Activated T-cell treated with anti-CD3 and anti-CD28 coated beads, Interleukin-2, amount 50 U/mL, for 72 hours (primary cell): ENCODE data around the gene PRDM2. TPM values are rescaled to one million over a fixed set of nuclear protein-coding genes. Genes with fewer than 3 reads are reported as not detected.

Experiments used
- ATAC-seq, 2 donors: fragments of 150-1000 bp; cut with Tn5 transposase; replicated peaks in 1 of 2; 2 replicates each; pipeline ENCODE4 v1.10.0; 2021; ENCODE audit warnings: moderate library complexity in 2 of 2, mild to moderate bottlenecking in 1 of 2
- DNase-seq, 2 donors: peaks; one replicate each; pipeline ENCODE4 v3.0.0; 2021 to 2022; ENCODE audit warnings: mixed read lengths in 1 of 2
- H3K27ac Mint-ChIP-seq: one replicate; pipeline ENCODE4 v1.8.0; 2022; ENCODE audit warnings: mild to moderate bottlenecking, moderate library complexity, mixed read lengths
- H3K27me3 Mint-ChIP-seq: one replicate; pipeline ENCODE4 v1.8.0; 2022; ENCODE audit warnings: low read depth, mixed read lengths
- H3K36me3 Mint-ChIP-seq, 2 donors: one replicate each; pipeline ENCODE4 v1.8.0; 2022; ENCODE audit warnings: mixed read lengths in 2 of 2, mild to moderate bottlenecking in 1 of 2; ENCODE audit not compliant: insufficient read depth in 2 of 2
- H3K4me1 Mint-ChIP-seq: one replicate; pipeline ENCODE4 v1.8.0; 2022; ENCODE audit warnings: low read depth, mixed read lengths
- H3K4me3 Mint-ChIP-seq, 2 donors: one replicate each; pipeline ENCODE4 v1.8.0; 2022; ENCODE audit warnings: mild to moderate bottlenecking in 2 of 2, mixed read lengths in 2 of 2, moderate library complexity in 2 of 2
- H3K9me3 Mint-ChIP-seq, 2 donors: one replicate each; pipeline ENCODE4 v1.8.0; 2022; ENCODE audit warnings: mixed read lengths in 2 of 2
- total RNA-seq, 2 donors: library from RNA; stranded (reverse); gene quantifications; one replicate each; pipeline ENCODE4 v1.2.3, GENCODE V29; 2022

The PRDM2 gene
- total RNA-seq, 2 donors from 2014 or later, result 61.9 to 65.8 TPM

DNA sequence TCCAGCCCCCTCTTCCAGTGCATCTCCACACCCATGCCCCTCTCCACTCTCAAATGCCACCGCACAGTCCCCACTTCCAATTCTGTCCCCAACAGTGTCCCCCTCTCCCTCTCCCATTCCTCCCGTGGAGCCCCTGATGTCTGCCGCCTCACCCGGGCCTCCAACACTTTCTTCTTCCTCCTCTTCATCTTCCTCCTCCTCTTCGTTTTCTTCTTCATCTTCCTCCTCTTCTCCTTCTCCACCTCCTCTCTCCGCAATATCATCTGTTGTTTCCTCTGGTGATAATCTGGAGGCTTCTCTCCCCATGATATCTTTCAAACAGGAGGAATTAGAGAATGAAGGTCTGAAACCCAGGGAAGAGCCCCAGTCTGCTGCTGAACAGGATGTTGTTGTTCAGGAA lies 80.8 kb downstream of the PRDM2 start:
- no peak for ATAC-seq
- Mint-ChIP-seq H3K27ac (peak overlapping the region; percentile 86), H3K9me3 (no peaks in the 10 kb centered on the region), H3K4me1 (peaks cover 52% of the 10 kb centered on the region), H3K27me3 (no peaks in the 10 kb centered on the region), H3K36me3 (peaks cover 3 to 28% of the 10 kb centered on the region in 2 donors), H3K4me3 (peak overlapping the region; percentile 69)
- DNase-seq, result no peak

DNA sequence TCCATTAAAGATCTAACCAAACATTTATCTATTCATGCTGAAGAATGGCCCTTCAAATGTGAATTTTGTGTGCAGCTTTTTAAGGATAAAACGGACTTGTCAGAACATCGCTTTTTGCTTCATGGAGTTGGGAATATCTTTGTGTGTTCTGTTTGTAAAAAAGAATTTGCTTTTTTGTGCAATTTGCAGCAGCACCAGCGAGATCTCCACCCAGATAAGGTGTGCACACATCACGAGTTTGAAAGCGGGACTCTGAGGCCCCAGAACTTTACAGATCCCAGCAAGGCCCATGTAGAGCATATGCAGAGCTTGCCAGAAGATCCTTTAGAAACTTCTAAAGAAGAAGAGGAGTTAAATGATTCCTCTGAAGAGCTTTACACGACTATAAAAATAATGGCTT lies 81.2 kb downstream of the PRDM2 start:
- peak overlapping the region; percentile 69 for H3K4me3 Mint-ChIP-seq
- DNase-seq (no peak), ATAC-seq (no peak)
- H3K27ac Mint-ChIP-seq, result peak overlapping the region; percentile 86
- H3K4me1 Mint-ChIP-seq, result peaks cover 52% of the 10 kb centered on the region
- peaks cover 4 to 30% of the 10 kb centered on the region in 2 donors for H3K36me3 Mint-ChIP-seq
- no peaks in the 10 kb centered on the region for H3K27me3 Mint-ChIP-seq
- H3K9me3 Mint-ChIP-seq, result no peaks in the 10 kb centered on the region

DNA sequence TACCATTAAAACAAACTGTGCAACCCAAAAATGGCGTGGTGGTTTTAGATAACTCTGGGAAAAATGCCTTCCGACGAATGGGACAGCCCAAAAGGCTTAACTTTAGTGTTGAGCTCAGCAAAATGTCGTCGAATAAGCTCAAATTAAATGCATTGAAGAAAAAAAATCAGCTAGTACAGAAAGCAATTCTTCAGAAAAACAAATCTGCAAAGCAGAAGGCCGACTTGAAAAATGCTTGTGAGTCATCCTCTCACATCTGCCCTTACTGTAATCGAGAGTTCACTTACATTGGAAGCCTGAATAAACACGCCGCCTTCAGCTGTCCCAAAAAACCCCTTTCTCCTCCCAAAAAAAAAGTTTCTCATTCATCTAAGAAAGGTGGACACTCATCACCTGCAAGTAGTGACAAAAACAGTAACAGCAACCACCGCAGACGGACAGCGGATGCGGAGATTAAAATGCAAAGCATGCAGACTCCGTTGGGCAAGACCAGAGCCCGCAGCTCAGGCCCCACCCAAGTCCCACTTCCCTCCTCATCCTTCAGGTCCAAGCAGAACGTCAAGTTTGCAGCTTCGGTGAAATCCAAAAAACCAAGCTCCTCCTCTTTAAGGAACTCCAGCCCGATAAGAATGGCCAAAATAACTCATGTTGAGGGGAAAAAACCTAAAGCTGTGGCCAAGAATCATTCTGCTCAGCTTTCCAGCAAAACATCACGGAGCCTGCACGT lies 82.1 kb downstream of the PRDM2 start:
- Mint-ChIP-seq H3K4me1 (peaks cover 52% of the 10 kb centered on the region), H3K4me3 (peak overlapping the region; percentile 69), H3K27me3 (no peaks in the 10 kb centered on the region), H3K27ac (peak overlapping the region; percentile 86), H3K9me3 (no peaks in the 10 kb centered on the region), H3K36me3 (peaks cover 6 to 31% of the 10 kb centered on the region in 2 donors)
- no peak for DNase-seq
- peak; percentile 53 to 54 for ATAC-seq

DNA sequence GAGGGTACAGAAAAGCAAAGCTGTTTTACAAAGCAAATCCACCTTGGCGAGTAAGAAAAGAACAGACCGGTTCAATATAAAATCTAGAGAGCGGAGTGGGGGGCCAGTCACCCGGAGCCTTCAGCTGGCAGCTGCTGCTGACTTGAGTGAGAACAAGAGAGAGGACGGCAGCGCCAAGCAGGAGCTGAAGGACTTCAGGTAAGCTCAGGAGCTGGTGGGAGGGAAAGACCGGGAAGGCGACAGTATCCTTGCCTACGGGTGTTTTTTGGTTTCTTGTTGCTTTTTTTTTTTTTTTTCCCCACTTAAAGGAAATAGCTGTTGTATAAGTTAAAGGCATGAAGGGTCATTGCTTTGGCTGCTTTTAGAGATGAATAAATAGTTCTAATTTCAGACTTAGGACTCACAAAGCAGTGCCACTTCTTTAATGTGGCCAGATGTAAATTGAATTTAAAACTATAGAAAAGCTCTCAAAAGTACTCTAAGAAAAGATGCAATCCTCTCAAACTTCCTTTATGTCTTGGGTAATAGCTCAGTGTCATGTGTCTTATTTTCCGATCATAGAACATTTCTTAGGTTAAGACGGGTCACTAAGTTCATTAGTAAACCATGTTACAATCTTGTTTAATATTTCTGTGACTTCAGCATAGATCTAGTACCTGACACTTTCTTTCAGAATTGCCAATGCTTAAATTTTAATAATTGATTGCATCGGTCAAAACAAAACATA lies 82.8 kb downstream of the PRDM2 start:
- Mint-ChIP-seq H3K4me1 (peaks cover 56% of the 10 kb centered on the region), H3K27ac (peak overlapping the region; percentile 86), H3K9me3 (no peaks in the 10 kb centered on the region), H3K27me3 (no peaks in the 10 kb centered on the region), H3K36me3 (peaks cover 6 to 34% of the 10 kb centered on the region in 2 donors), H3K4me3 (peak overlapping the region; percentile 69)
- ATAC-seq (no peak), DNase-seq (no peak)

DNA sequence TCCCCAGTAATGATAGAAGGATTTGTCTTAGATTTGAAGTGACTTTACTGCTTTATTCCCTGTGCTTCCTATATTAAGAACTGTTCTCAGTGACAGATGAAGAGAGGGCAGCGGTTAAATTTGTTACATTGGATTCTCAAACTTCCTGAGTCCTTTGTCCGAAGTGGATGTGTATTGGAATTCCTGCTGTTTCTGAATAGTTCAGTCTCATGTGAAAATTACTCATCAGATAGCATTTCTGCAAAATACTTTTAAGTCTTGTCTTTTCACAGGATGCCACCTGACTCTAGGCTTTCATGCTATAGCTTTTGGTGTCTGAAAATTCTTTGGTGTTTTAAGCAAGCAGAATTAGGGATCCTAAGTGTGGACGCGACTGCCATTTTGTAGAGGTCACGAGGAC lies 83.6 kb downstream of the PRDM2 start:
- no peak overlapping the region for H3K4me3 Mint-ChIP-seq
- H3K27me3 Mint-ChIP-seq, result no peaks in the 10 kb centered on the region
- H3K27ac Mint-ChIP-seq, result peak overlapping the region; percentile 72
- H3K36me3 Mint-ChIP-seq, result peaks cover 3 to 31% of the 10 kb centered on the region in 2 donors
- peaks cover 63% of the 10 kb centered on the region for H3K4me1 Mint-ChIP-seq
- no peaks in the 10 kb centered on the region for H3K9me3 Mint-ChIP-seq
- DNase-seq (no peak), ATAC-seq (no peak)

DNA sequence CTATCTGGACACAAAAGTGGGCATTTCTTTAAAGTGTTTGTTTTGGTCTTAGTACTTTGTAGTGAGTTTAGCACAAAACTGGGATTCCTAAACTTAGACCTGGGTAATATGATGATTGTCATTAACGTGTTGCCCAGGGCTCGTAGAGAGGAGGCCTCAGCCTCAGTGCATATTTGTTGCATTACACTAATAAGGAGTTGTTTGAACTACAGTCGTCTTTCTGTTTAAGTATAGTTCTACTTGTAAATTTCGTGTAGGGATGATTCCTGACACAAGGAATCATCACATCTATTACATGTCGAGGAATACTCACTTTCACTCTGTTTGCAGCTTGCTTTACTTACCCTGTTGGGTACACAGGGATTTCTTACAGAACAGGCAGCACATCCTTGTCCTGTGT lies 85.0 kb downstream of the PRDM2 start:
- peaks cover 3 to 30% of the 10 kb centered on the region in 2 donors for H3K36me3 Mint-ChIP-seq

DNA sequence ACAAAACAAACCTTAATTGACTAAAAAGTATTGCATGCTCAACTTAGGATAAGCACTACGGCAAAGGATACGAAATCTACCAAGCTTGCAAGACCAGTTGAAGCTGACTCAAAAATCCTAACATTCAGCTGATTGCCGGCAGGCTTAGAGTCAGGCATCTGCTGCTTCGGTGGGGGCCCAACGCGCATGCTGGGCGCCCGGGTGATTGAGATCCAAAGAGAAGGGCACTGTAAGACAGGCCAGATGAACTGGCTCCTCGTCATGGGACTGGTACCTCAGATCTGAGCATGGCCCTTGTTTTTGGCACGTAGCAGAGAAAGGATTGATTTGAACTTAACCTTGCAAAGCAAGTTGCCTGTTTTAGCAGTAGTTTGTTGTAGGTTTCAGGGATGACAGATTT lies 86.6 kb downstream of the PRDM2 start:
- H3K27me3 Mint-ChIP-seq, result no peaks in the 10 kb centered on the region
- H3K9me3 Mint-ChIP-seq, result no peaks in the 10 kb centered on the region
- H3K4me3 Mint-ChIP-seq, result no peak overlapping the region
- peaks cover 3 to 26% of the 10 kb centered on the region in 2 donors for H3K36me3 Mint-ChIP-seq
- H3K4me1 Mint-ChIP-seq, result peaks cover 70% of the 10 kb centered on the region
- DNase-seq (no peak), ATAC-seq (no peak)
- peak overlapping the region; percentile 18 for H3K27ac Mint-ChIP-seq

More for the DNA sequence above, 85.0 kb downstream of the PRDM2 start:
- Mint-ChIP-seq H3K9me3 (no peaks in the 10 kb centered on the region), H3K4me1 (peaks cover 71% of the 10 kb centered on the region), H3K27ac (no peak overlapping the region), H3K4me3 (no peak overlapping the region), H3K27me3 (no peaks in the 10 kb centered on the region)
- no peak for ATAC-seq
- DNase-seq, result no peak

DNA sequence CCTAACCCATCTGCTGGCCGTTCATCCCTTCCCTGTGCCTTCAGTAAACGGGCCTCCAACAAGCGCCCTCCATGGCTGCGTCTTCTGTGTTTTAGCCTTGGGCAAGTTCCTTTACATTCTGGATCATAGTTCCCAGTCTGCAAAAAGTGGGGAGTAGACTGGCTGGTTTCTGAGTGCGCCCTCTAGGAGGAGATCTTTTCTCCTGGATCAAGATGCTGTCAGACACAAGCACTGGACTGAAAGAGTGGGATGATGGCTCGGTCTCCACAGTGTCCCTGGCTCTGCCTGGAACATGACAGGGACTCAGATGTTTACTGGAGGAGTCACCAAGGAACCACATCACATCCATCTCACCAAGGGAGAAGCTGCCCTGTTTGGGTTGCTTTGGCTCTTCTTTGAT lies 88.8 kb downstream of the PRDM2 start:
- Mint-ChIP-seq H3K4me3 (no peak overlapping the region), H3K36me3 (peaks cover 4 to 19% of the 10 kb centered on the region in 2 donors), H3K27ac (no peak overlapping the region), H3K4me1 (peaks cover 70% of the 10 kb centered on the region), H3K9me3 (no peaks in the 10 kb centered on the region), H3K27me3 (no peaks in the 10 kb centered on the region)
- no peak for DNase-seq
- ATAC-seq, result no peak

DNA sequence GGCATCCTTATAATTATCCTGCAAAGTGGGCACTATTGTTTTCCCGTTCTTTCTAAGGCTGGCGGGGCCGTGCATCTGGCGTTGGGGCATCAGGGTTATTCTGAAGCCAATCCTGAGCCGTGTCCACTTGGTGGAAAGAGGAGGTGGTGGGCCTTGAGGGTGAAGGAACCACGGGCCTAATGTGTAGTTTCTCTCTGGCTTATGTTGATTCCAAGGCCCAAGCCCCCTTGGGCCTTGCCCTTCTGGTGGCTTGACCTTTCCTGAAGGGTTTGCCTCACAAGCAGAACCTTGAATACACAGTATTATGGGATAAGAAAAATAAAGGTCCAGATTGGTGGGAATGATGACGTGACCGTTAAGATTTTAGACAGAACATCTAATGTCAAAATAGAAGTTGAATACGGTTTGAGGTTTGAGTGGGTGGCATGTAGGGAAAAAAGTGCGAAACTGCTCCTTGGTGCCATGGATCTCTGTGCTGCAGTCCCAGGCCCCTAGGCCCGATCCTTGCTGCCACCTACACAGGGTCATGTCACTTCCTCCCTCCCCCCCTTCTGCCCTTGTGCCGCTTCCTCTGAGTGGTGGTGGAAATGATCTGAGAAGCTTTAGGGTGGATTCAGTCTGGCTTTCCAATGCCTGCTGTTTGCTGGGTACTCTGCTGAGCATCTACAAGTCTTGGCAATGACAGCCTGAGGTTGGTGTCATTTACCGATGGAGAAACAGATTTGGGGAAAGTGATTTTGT lies 90.5 kb downstream of the PRDM2 start:
- DNase-seq, result no peak
- Mint-ChIP-seq H3K36me3 (peaks cover 4 to 12% of the 10 kb centered on the region in 2 donors), H3K9me3 (no peaks in the 10 kb centered on the region), H3K4me3 (no peak overlapping the region), H3K27ac (peak overlapping the region; percentile 5), H3K4me1 (peaks cover 77% of the 10 kb centered on the region), H3K27me3 (no peaks in the 10 kb centered on the region)
- ATAC-seq, result no peak

DNA sequence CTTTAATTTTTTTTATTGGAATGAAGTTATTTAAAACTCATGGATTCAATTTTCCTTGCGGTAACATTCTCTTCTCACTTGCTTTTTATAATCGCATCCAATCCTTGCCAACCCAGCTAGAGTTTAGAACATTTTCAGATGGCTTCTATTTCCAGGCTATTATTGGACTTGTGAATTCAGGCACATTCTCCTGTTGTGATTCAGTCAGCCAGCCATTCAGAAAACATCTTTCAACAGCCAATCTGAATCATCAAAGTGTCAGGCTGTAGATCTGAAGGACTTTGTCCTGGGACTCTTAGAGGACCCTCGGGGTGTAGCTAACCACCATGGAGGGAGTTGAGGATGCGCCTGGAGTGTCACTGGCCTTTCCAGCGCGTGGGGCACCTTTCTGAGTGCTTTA lies 92.4 kb downstream of the PRDM2 start:
- Mint-ChIP-seq H3K27me3 (no peaks in the 10 kb centered on the region), H3K4me1 (peaks cover 97% of the 10 kb centered on the region), H3K36me3 (peaks cover 2 to 10% of the 10 kb centered on the region in 2 donors), H3K4me3 (peak overlapping the region in 1 of 2 donors; percentile 31), H3K27ac (no peak overlapping the region), H3K9me3 (no peaks in the 10 kb centered on the region)
- no peak for ATAC-seq
- DNase-seq, result no peak

DNA sequence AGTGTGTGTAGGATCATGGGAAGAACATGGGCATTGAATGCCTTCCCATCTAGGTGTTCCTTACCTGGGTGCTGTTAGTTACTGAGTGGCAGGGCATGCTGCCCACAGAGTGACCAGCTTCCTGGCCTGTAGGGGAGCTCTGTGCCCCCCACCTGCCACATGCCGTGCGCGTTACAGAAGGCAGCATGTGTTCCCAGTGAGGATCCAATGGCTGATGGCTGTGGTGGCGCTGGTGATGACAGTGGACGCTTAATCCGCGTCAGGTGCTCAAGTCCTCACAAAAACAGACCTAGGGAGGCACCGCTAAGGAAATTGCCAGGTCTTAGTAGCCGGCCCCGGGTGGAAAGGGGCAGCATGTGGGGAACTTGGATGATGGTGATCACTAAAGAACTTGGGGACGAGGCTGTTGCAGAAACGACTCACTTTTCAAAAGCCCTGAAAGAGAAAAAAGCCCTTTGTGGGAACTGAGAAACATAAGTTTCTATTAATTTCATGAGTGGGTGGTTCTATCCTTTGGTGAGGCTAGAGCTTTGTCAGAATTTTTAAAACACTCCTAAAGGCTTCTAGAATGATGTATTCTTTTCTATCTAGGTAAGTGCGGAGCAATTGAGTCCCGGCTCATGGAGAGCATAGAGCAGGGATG lies 93.2 kb downstream of the PRDM2 start:
- Mint-ChIP-seq H3K27me3 (no peaks in the 10 kb centered on the region), H3K27ac (peak overlapping the region; percentile 33), H3K9me3 (no peaks in the 10 kb centered on the region), H3K4me3 (peak overlapping the region; percentile 32 to 43), H3K36me3 (peaks cover 2 to 10% of the 10 kb centered on the region in 2 donors), H3K4me1 (peaks cover 95% of the 10 kb centered on the region)
- ATAC-seq, result no peak
- no peak for DNase-seq

DNA sequence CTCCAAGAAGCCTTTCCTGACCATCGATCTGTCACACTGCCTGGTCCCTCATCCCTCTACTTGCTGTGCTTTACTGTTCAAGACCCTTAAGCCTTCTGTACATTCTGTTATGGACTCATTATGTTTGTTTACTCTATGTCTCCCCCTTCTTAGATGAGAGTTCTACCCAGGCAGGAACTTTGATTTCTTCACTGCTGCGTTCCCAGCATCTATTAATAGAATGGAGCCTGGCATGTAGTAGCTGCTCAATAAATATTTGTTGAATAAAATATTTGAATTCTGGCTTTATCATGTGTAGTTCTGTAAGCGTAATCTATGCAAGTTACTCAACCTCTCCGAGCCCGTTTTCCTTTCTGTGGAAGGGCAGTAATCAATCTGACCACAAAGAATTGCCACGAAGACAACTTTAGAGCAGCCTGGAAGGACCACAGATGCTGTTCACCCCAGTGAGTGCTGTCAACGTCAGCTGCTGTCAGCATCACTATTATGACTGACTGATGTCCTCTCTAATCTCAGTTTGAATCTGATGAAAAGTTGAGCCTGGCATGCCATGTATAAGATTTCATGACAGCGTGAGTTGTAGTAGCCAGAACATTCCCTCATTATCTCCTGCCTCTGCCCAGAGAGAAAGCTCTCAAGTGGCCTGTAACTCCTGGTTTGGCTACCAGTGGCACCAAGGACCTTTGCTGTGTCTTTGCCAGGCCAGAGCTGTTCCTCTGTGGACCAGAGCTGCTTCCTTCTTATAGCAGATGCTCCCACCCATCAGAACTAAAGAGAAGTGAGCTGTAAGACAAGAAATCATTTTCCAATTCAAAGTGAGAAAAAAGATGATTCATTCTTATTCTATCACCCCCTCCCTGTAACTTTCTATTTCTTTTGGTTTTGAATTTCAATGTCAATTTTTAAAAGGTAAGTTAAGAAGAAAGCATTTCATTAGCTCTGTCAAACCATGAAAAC lies 94.5 kb downstream of the PRDM2 start:
- DNase-seq, result peak in 1 of 2 donors; percentile 10
- Mint-ChIP-seq H3K36me3 (peaks cover 2 to 7% of the 10 kb centered on the region in 2 donors), H3K4me1 (peaks cover 83% of the 10 kb centered on the region)

More for the DNA sequence above, 94.5 kb downstream of the PRDM2 start:
- Mint-ChIP-seq H3K27me3 (no peaks in the 10 kb centered on the region), H3K27ac (peak overlapping the region; percentile 78), H3K9me3 (no peaks in the 10 kb centered on the region), H3K4me3 (peak overlapping the region; percentile 53 to 78)
- ATAC-seq, result peak; percentile 68 to 78
